ENCODE results near the gene WDFY2. TPM values are rescaled to one million over a fixed set of nuclear protein-coding genes. Genes with fewer than 3 reads are reported as not detected.

The WDFY2 gene
- total and polyA plus RNA-seq, 9 donors = 5.4 to 17.9 (median 12.6) TPM

DNA sequence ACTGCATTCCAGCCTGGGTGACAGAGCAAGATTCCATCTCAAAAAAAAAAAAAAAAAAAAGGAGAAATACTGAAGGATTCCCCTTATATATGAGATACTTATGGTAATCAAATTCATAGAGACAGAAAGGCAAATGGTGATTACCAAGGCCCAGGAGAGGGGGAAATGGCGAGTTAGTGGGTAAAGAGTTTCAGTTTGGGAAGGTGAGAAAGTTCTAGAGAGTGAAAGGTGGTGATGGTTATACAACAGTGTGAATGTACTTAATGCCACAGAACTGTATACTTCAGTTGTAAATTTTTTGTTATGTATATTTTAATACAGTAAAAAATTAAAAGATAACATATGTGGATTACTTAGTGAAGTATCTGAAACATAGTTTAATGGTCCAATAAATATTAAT, 129.5 kb downstream of the WDFY2 start:
- TF ChIP-seq POLR2A (IDR thresholded peaks at IDR 0.05) (no peak), EP300 (IDR thresholded peaks at IDR 0.05) (no peak)
- TF ChIP-seq, protein P1, sequence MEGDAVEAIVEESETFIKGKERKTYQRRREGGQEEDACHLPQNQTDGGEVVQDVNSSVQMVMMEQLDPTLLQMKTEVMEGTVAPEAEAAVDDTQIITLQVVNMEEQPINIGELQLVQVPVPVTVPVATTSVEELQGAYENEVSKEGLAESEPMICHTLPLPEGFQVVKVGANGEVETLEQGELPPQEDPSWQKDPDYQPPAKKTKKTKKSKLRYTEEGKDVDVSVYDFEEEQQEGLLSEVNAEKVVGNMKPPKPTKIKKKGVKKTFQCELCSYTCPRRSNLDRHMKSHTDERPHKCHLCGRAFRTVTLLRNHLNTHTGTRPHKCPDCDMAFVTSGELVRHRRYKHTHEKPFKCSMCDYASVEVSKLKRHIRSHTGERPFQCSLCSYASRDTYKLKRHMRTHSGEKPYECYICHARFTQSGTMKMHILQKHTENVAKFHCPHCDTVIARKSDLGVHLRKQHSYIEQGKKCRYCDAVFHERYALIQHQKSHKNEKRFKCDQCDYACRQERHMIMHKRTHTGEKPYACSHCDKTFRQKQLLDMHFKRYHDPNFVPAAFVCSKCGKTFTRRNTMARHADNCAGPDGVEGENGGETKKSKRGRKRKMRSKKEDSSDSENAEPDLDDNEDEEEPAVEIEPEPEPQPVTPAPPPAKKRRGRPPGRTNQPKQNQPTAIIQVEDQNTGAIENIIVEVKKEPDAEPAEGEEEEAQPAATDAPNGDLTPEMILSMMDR (IDR thresholded peaks at IDR 0.05) = no peak
- no peaks in the 10 kb centered on the region for H3K4me1 ChIP-seq (ENCODE audit: insufficient read depth)
- H3K36me3 ChIP-seq = no peaks in the 10 kb centered on the region
- H3K27ac ChIP-seq = no peak overlapping the region
- H3K27me3 ChIP-seq = no peaks in the 10 kb centered on the region
- DNase-seq = no peak
- intact Hi-C loops (cut with DNase I) = no loop called here
- no peak overlapping the region for H3K4me3 ChIP-seq
- H3K9me3 ChIP-seq = no peaks in the 10 kb centered on the region
- WGBS, 3 donors = 94 to 99% (median 98%) methylated on average over 1 of the region's 1 CpG

DNA sequence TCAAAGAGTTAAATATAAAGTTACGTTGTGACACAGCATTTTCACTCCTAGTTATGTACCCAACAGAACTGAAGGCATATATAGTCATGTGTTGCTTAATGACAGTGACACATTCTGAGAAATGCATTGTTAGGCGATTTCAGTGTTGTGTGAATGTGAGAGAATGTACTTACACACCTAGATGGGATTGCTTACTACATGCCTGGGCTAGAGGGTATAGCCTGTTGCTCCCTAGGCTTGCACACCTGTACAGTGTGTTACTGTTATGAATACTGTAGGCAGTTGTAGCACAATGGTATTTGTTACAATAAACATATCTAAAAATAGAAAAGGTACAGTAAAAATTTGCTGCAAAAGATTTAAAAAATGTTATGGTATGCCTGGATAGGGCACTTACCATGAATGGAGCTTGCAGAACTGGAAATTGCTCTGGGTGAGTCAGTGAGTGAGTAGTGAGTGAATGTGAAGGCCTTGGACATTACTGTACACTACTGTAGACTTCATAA, 130.5 kb downstream of the WDFY2 start:
- H3K27ac ChIP-seq = no peak overlapping the region
- H3K9me3 ChIP-seq = no peaks in the 10 kb centered on the region
- WGBS, 3 donors = 82 to 92% (median 84%) methylated on average over 2 of the region's 2 CpGs
- H3K4me1 ChIP-seq (ENCODE audit: insufficient read depth) = no peaks in the 10 kb centered on the region
- H3K27me3 ChIP-seq = no peaks in the 10 kb centered on the region
- H3K4me3 ChIP-seq = no peak overlapping the region
- no peaks in the 10 kb centered on the region for H3K36me3 ChIP-seq
- no peak for TF ChIP-seq POLR2A (IDR thresholded peaks at IDR 0.05)
- TF ChIP-seq, protein P1 (IDR thresholded peaks at IDR 0.05) = no peak
- TF ChIP-seq EP300 (IDR thresholded peaks at IDR 0.05) = no peak
- DNase-seq = no peak
- intact Hi-C loops (cut with DNase I) = no loop called here

DNA sequence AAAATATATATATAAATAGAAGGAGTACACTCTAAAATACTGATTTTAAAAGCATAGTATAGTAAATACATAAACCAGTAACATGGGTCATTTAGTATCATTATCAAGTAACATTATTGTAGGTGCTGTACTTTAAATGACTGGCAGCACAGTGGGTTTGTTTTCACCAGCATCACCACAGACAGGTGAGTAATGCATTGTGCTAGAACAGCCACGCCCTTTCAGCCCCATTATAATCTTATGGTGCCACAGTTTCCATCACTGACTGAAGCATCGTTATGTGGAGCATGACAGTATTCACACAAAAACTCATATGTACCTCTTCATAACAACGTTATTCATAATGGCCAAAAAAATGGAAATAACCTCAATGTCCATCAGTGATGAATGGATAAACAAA, 131.4 kb downstream of the WDFY2 start:
- WGBS, 3 donors = 93 to 99% (median 96%) methylated on average over 3 of the region's 3 CpGs
- intact Hi-C loops (cut with DNase I) = no loop called here
- H3K9me3 ChIP-seq = no peaks in the 10 kb centered on the region
- no peaks in the 10 kb centered on the region for H3K4me1 ChIP-seq (ENCODE audit: insufficient read depth)
- DNase-seq = no peak
- H3K27ac ChIP-seq = no peak overlapping the region
- H3K4me3 ChIP-seq = no peak overlapping the region
- TF ChIP-seq POLR2A (IDR thresholded peaks at IDR 0.05) (no peak), EP300 (IDR thresholded peaks at IDR 0.05) (no peak)
- TF ChIP-seq, protein P1 (IDR thresholded peaks at IDR 0.05) = no peak
- no peaks in the 10 kb centered on the region for H3K36me3 ChIP-seq
- H3K27me3 ChIP-seq = no peaks in the 10 kb centered on the region

DNA sequence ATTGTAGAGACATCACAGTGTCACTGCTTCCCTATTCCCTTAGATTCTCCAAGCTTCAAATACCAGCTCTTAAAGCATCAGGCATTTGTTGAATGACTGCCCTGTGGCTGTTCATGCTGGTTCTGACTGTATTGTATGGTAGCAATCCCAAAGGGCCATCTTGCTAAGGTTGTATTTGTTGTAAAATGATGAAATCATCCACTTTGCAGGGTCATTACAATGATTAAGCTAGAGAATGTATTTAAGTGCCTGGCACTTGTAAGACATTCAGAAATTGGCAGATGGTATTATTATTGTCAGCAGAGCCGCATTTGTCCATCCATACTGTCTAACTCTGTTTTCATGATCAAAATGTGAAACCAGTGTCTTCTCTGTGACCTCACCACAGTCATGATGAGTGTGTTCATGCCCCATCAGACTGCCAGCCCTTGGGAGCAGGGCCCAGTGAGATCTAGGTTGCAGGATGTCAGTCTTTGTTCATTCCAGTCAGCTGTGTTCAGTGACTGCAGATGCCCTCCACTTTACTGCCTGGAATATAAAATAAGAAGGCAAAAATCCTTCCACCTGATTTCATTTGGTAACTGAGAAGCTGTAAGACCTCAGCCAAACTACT, 133.6 kb downstream of the WDFY2 start:
- Histone ChIP-seq H3K27ac (no peak overlapping the region), H3K4me1 (ENCODE audit: insufficient read depth) (peaks cover 3% of the 10 kb centered on the region), H3K27me3 (no peaks in the 10 kb centered on the region), H3K4me3 (no peak overlapping the region), H3K9me3 (no peaks in the 10 kb centered on the region), H3K36me3 (no peaks in the 10 kb centered on the region)
- TF ChIP-seq POLR2A (IDR thresholded peaks at IDR 0.05) (no peak), EP300 (IDR thresholded peaks at IDR 0.05) (no peak)
- TF ChIP-seq, protein P1 (IDR thresholded peaks at IDR 0.05) = no peak
- no peak for DNase-seq
- WGBS, 3 donors = 89 to 96% (median 91%) methylated on average over 1 of the region's 1 CpG
- intact Hi-C loops (cut with DNase I) = no loop called here
